Fibroblast of skin of right quadriceps (primary cell): ENCODE measurements around the gene WDFY4.
"Not testable (repeated sequence)": the region's sequence is repeated elsewhere in the genome, so short reads cannot be mapped to it uniquely, and the experiment has no call there.

Experiments used
- DNase-seq: peaks from one replicate; pipeline ENCODE4 v3.0.0-alpha.2; 2013

The WDFY4 gene

GRCh38 chr10:48684792-48685623 lies at the start of gene WDFY4:
WDFY4 (plus strand) TSS chr10:48684873; CDS start chr10:48709733, 24,860 bp downstream.
- DNase-seq = no peak

GRCh38 chr10:48634984-48635557 lies 49.6 kb upstream of the WDFY4 start:
- DNase-seq = no peak

GRCh38 chr10:48636231-48636630 lies 48.4 kb upstream of the WDFY4 start:
- DNase-seq = no peak

GRCh38 chr10:48636901-48637300 lies 47.8 kb upstream of the WDFY4 start:
- DNase-seq = no peak

- DNase-seq = no peak
Observed at GRCh38 chr10:48638158-48638557, 46.5 kb upstream of the WDFY4 start.

- DNase-seq = no peak
Observed at GRCh38 chr10:48638739-48639527, 45.7 kb upstream of the WDFY4 start.

GRCh38 chr10:48639632-48640031 lies 45.0 kb upstream of the WDFY4 start:
- no peak for DNase-seq

- no peak for DNase-seq
Observed at GRCh38 chr10:48640326-48640725, 44.3 kb upstream of the WDFY4 start.

GRCh38 chr10:48641099-48641690 lies 43.5 kb upstream of the WDFY4 start:
- not testable (repeated sequence) for DNase-seq

- no peak for DNase-seq
Observed at GRCh38 chr10:48645600-48645999, 39.1 kb upstream of the WDFY4 start.

- not testable (repeated sequence) for DNase-seq
Observed at GRCh38 chr10:48647073-48647472, 37.6 kb upstream of the WDFY4 start.

GRCh38 chr10:48648172-48648942 lies 36.3 kb upstream of the WDFY4 start:
- no peak for DNase-seq

GRCh38 chr10:48649349-48649944 lies 35.2 kb upstream of the WDFY4 start:
- DNase-seq = no peak

- no peak for DNase-seq
Observed at GRCh38 chr10:48651293-48651692, 33.4 kb upstream of the WDFY4 start.

- no peak for DNase-seq
Observed at GRCh38 chr10:48651839-48652238, 32.8 kb upstream of the WDFY4 start.

- no peak for DNase-seq
Observed at GRCh38 chr10:48652344-48652743, 32.3 kb upstream of the WDFY4 start.

- no peak for DNase-seq
Observed at GRCh38 chr10:48653347-48653746, 31.3 kb upstream of the WDFY4 start.

- no peak for DNase-seq
Observed at GRCh38 chr10:48653944-48654698, 30.6 kb upstream of the WDFY4 start.

- peak; percentile 13 for DNase-seq
Observed at GRCh38 chr10:48655411-48656240, 29.0 kb upstream of the WDFY4 start.

- peak; percentile 87 for DNase-seq
Observed at GRCh38 chr10:48656241-48656913, 28.3 kb upstream of the WDFY4 start.
